Stimulated activated CD4-positive, alpha-beta T cell treated with anti-CD3 and anti-CD28 coated beads, Interleukin-4, amount 100 ng/mL, for 4 hours (primary cell): ENCODE data around the gene C12orf57.

ENCODE experiments used
- DNase-seq, 2 experiments: peaks; one replicate each; pipeline ENCODE4 v3.0.0-alpha.2; 2020

The C12orf57 gene

DNA sequence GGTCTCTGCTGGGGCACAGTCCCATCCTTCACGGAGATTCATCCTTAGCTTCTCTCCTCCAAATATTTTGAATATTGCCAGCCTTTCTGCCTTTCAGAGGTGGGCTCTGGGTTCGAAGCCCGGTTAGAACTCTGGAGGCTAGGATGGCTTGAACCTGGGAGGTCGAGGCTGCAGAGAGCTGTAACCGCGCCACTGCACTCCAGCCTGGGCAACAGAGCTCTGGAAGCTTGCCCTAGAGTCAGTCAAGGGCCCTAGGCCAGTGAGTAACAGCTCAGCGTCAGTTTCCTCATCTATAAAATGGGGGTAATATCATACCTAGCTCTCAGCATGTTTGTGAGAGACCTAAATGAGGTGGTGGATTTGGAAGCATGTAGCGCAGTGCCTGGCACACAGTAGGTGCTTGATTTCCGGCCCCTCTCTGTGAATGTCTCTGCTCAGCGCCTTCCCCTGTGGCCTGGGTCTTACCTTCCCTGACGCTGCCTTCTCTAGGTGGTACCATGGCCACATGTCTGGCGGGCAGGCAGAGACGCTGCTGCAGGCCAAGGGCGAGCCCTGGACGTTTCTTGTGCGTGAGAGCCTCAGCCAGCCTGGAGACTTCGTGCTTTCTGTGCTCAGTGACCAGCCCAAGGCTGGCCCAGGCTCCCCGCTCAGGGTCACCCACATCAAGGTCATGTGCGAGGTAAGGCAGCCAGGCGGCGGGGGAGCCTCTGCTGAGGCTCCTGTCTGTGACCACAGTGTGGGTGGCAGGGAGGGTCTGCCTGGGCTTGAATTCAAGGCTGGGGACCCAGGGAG, 10.7 kb downstream of the C12orf57 start:
- DNase-seq = no peak

- DNase-seq = no peak
Measured at GRCh38 chr12:6955108-6956020, 11.5 kb downstream of the C12orf57 start.

GRCh38 chr12:6956021-6956727, 12.4 kb downstream of the C12orf57 start:
- peak in 1 of 2 experiments; percentile 30 for DNase-seq

GRCh38 chr12:6957151-6957701, 13.4 kb downstream of the C12orf57 start:
- no peak for DNase-seq

GRCh38 chr12:6957741-6958608, 14.2 kb downstream of the C12orf57 start:
- peak in 1 of 2 experiments; percentile 32 for DNase-seq

GRCh38 chr12:6958609-6959057, 14.8 kb downstream of the C12orf57 start:
- DNase-seq = no peak

DNA sequence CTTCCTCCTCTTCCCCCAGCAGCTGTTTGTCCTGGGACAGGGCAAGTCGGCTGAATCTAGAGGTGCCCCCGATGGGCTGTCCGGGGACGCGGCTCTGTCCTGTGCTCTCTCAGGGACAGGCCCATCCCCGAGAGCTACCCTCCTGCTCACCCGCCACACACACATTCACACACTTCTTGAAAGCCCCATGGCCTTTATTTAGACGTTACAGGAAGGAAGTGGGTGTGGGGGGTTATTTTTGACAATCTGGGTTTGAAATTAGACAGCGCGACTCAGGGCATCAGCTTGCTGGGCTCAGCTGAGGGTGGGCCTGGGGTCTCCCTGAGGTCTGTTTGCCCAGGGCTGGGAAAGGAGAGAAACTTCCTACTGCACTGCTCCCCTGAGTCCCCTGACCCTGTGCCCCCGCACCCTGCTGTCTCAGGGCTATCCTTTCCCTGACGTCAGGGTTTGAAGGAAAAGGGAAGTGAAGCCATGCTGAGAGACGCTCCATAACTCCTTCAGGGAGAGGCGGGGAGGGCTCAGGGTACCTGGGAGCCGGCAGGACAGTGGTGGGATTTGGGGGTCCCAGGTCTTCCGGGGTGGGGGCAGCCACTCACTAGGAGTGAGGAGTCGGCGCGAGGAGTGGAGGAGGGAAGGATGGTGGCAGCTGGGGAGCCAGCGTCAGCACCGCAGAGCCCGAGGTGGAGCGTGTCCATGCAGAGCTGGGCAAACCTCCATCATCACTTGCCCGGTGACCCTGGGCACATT, 15.4 kb downstream of the C12orf57 start:
- peak in 1 of 2 experiments; percentile 72 for DNase-seq

DNA sequence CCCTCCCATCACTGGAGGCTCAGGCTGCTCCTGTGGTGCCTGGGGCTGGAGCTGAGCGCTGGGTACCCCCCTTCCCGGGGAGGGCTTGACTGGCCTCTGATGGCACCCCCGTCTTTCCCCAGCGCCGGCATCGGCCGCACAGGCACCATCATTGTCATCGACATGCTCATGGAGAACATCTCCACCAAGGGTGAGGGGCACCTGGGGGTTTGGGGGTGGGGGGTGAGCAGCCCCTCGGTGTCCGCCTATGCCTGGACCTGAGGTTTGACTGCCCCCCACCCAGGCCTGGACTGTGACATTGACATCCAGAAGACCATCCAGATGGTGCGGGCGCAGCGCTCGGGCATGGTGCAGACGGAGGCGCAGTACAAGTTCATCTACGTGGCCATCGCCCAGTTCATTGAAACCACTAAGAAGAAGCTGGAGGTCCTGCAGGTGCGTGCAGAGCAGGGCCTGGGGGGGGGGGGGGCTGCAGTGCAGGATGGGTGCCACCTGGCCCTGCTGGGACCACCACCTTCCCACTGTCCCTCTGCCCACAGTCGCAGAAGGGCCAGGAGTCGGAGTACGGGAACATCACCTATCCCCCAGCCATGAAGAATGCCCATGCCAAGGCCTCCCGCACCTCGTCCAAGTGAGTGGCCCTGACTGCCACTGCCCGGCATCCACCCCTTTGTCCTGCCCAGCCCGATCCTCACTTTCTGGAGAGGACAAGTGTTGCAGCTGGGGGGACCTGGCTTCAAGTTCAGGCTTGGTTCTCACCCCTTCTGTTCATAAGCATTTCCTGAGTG, 16.2 kb downstream of the C12orf57 start:
- no peak for DNase-seq

DNA sequence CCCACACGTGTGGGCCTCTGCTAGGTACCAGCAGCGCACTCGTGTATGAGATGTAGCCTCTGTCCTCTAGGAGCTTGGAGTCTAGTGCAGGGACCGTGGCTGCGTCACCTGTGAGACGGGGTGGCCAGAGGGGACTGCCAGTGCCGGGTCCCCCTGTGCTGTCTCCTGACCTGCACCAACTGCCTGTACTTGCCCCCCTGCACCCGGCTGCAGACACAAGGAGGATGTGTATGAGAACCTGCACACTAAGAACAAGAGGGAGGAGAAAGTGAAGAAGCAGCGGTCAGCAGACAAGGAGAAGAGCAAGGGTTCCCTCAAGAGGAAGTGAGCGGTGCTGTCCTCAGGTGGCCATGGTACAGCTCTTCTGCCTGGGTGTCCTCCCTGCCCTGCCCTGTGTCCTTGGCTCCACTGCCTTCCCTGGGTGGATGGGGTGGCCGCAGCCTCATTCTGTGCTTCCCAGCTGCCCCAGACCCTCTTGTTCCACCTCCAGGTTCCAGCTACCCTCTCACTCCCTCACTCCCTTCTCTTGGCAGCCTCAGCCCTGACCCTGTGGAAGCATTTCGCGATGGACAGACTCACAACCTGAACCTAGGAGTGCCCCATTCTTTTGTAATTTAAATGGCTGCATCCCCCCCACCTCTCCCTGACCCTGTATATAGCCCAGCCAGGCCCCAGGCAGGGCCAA, 16.9 kb downstream of the C12orf57 start:
- no peak for DNase-seq

- DNase-seq = peak; percentile 94 to 99
Measured at GRCh38 chr12:6961278-6961694, 17.5 kb downstream of the C12orf57 start.

DNA sequence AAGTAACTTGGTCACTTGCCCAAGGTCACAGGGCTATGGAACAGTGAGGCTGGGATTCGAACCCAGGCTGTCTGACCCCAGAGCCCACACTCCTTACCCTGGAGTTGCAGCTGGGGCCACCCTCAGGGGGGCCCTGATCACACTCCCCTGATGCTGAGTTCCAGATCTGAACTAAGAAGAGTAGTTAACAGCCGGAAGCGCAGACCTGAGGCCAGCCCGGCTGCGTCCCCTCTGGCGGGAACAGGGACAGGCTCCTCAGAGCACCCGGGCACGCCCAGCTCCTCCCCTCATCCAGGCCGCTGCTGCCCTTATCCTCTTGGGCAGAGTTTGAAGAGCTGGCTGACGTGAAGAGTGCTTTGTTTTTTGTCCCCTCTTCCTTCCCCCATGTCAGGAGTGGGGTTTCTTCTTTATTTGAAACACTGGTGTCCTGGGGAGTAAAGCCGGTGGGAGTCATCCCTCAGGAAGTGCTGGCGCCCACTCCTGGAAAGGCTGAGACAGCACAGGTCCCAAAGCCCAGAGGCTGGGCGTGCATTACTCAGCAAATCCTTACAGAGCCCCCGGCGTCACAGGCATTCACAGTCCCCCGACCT, 18.0 kb downstream of the C12orf57 start:
- peak in 1 of 2 experiments; percentile 62 for DNase-seq

DNA sequence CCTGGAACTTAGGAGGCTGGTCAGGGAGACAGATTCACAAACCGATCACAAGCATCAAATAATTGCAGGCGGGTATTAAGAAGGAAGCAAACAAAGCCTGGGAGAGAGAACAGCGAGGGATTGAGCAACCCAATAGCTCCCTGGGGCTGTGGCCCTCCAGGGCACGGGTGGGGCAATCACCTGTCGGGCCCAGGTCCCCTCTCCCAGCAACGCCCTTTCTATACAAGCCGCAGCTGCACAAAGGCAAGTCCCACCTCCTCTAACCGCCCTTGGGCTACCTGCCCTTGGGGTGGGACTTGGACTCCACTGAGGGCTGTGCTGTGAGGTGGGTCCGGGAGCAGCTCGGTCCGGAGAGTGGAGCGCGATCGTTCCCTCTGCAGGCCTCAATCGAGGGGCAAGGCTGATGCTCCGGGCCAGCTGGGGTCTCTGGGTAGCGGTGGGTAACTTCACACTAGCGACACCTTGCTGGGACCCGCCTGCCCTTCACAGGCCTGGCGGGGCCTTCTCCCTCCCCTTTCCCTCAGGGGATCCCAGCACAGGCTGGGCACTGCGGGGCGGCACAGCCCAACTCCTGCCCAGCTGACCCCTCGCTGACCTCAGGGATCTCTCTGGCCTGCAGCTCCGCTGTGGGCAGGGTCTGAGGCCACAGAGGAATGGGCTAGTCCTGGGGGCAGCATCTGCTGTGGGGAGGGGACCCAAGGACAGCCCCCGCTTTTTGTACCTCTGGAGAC, 18.6 kb downstream of the C12orf57 start:
- peak in 1 of 2 experiments; percentile 24 for DNase-seq

- DNase-seq = no peak
Measured at GRCh38 chr12:6963016-6963731, 19.4 kb downstream of the C12orf57 start.

GRCh38 chr12:6963791-6964413, 20.1 kb downstream of the C12orf57 start:
- DNase-seq = no peak

DNA sequence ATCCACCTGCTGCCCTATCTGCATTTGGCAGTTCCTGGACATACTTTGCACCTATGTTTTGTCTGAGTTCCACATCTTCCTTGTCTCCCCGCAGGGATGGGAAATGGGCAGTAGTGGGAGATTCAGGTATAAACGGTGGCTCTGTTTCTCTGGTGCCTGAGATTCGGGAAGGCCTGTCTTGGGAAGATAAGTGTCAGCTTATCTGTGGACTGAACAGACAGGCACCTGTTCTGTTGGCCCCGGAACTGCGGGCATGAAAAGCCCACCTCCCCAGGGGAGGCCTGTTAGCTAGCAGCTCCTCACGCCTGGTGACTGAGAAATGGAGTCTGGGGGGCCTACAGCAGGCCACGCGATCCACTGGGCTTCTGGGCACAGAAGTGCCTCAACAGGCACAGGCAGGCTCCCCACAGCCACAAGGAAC, 20.8 kb downstream of the C12orf57 start:
- DNase-seq = no peak

- DNase-seq = peak; percentile 86 to 88
Measured at GRCh38 chr12:6965026-6965661, 21.3 kb downstream of the C12orf57 start.

DNA sequence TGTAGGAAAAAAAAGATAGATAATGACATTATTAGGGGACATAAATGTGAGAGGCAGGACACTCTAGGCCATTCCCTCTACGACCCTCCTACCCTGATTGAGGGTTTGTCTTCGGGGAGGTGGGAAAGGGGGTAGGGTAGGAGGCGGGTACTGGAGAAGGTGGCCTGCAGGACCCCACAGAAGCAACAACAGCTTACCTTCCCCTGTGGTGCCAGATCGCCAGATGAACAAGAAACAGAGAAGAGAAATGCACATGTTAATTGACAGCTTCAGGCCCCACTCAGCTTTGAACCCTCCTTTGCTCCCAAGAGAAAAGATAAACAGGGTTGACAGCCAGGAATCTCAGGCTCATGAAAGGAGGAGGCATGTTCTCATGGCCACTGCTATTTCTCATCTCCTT, 21.9 kb downstream of the C12orf57 start:
- DNase-seq = no peak
